ENCODE data around the gene XDH. TPM values are rescaled to one million over a fixed set of nuclear protein-coding genes. Genes with fewer than 3 reads are reported as not detected.

The XDH gene
- total RNA-seq, 1 donor from 2014 or later: not detected

GRCh38 chr2:31332521-31332920 is 82.0 kb downstream of the XDH start:
- DNase-seq (ENCODE audit: low read depth, low spot score): no peak

- no peak for DNase-seq (ENCODE audit: low read depth, low spot score)
Observed at GRCh38 chr2:31331156-31331555, 83.4 kb downstream of the XDH start.

GRCh38 chr2:31329081-31329625 is 85.4 kb downstream of the XDH start:
- no peak for DNase-seq (ENCODE audit: low read depth, low spot score)

- DNase-seq (ENCODE audit: low read depth, low spot score): no peak
Observed at GRCh38 chr2:31328026-31328425, 86.5 kb downstream of the XDH start.

- no peak for DNase-seq (ENCODE audit: low read depth, low spot score)
Observed at GRCh38 chr2:31327505-31327904, 87.0 kb downstream of the XDH start.

- no peak for DNase-seq (ENCODE audit: low read depth, low spot score)
Observed at GRCh38 chr2:31324016-31324633, 90.4 kb downstream of the XDH start.

GRCh38 chr2:31322371-31322770 is 92.2 kb downstream of the XDH start:
- no peak for DNase-seq (ENCODE audit: low read depth, low spot score)

- peak; percentile 5 for DNase-seq (ENCODE audit: low read depth, low spot score)
Observed at GRCh38 chr2:31319406-31320175, 95.0 kb downstream of the XDH start.

GRCh38 chr2:31318361-31319336 is 95.9 kb downstream of the XDH start:
- no peak for DNase-seq (ENCODE audit: low read depth, low spot score)

GRCh38 chr2:31317396-31317795 is 97.1 kb downstream of the XDH start:
- DNase-seq (ENCODE audit: low read depth, low spot score): no peak

- no peak for DNase-seq (ENCODE audit: low read depth, low spot score)
Observed at GRCh38 chr2:31314761-31315160, 99.8 kb downstream of the XDH start.

GRCh38 chr2:31312898-31313297 is 101.6 kb downstream of the XDH start:
- DNase-seq (ENCODE audit: low read depth, low spot score): no peak

GRCh38 chr2:31304816-31305215 is 109.7 kb downstream of the XDH start:
- no peak for DNase-seq (ENCODE audit: low read depth, low spot score)

- no peak for DNase-seq (ENCODE audit: low read depth, low spot score)
Observed at GRCh38 chr2:31302940-31303563, 111.5 kb downstream of the XDH start.

GRCh38 chr2:31300309-31300708 is 114.2 kb downstream of the XDH start:
- no peak for DNase-seq (ENCODE audit: low read depth, low spot score)

GRCh38 chr2:31299547-31299946 is 115.0 kb downstream of the XDH start:
- DNase-seq (ENCODE audit: low read depth, low spot score): no peak

- no peak for DNase-seq (ENCODE audit: low read depth, low spot score)
Observed at GRCh38 chr2:31297751-31298150, 116.8 kb downstream of the XDH start.

GRCh38 chr2:31296641-31297287 is 117.8 kb downstream of the XDH start:
- DNase-seq (ENCODE audit: low read depth, low spot score): no peak

GRCh38 chr2:31294196-31294595 is 120.3 kb downstream of the XDH start:
- DNase-seq (ENCODE audit: low read depth, low spot score): no peak

GRCh38 chr2:31287654-31288053 is 126.9 kb downstream of the XDH start:
- peak; percentile 49 for DNase-seq (ENCODE audit: low read depth, low spot score)
